Kidney epithelial cell (primary cell): ENCODE data around the gene AGTPBP1. TPM values are rescaled to one million over a fixed set of nuclear protein-coding genes. Genes with fewer than 3 reads are reported as not detected.

Experiments
- DNase-seq: peaks from one replicate; pipeline ENCODE4 v3.0.0-alpha.2; 2010; ENCODE audit warnings: low read depth
- H3K27me3 ChIP-seq: 2 replicates; pipeline ENCODE4 v1.6.0; 2011; ENCODE audit warnings: low read length; ENCODE audit not compliant: control insufficient read depth, insufficient read depth
- H3K36me3 ChIP-seq: 2 replicates; pipeline ENCODE4 v1.5.1; 2011; ENCODE audit warnings: low read length; ENCODE audit not compliant: control insufficient read depth, insufficient read depth
- H3K4me3 ChIP-seq: 2 replicates; pipeline ENCODE4 v1.5.1; 2011; ENCODE audit warnings: low read depth, mild to moderate bottlenecking, control low read depth, low read length
- CTCF ChIP-seq: IDR thresholded peaks from 2 replicates; pipeline ENCODE4 v1.5.1; 2011; ENCODE audit warnings: mild to moderate bottlenecking, moderate library complexity, low read length, control low read depth, inconsistent platforms; ENCODE audit not compliant: insufficient read depth, poor library complexity, severe bottlenecking
- total RNA-seq: library from RNA; depleted of rRNA; stranded (reverse); fragments of >200 nt; gene quantifications from 2 replicates; pipeline ENCODE4 v1.2.3, GENCODE V29; 2015

AGTPBP1 gene
- total RNA-seq, 1 donor from 2014 or later: 21.8 TPM

DNA sequence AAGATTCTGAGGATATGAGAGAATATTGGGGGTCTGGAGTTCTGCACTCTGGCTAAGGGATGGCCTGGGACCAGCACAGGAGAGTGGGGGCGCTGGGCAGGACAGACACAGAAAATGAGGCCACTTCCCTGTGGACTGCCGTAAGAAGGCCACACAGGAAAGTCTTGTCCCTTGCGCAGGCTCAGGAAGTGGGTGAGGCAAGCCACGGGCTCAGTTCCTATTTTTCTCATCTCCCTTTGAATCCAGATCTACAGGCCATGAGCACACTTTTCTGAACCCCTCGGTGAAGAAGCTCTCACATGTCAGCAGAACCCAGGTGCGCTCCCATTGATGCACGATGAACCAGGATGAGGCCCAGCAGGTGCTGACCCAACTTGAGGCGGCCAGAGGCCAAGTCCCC, 207.4 kb downstream of the AGTPBP1 start:
- TF ChIP-seq CTCF: no peak
- DNase-seq: no peak

DNA sequence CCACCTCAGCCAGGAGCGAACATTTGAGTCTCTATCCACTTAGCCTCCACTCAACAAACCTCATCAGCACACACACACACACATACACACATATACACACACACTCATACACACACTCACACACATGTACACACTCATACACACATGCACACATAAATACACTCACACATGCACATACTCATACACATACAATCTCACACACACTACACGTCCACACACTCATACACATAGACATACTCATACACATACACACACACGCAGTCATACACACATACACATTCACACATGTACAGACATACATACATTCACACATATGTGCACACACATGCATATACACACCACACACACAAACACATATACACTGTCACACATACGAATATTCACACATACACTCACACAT, 208.2 kb downstream of the AGTPBP1 start:
- Histone ChIP-seq H3K36me3 (no peaks in the 10 kb centered on the region), H3K4me3 (no peak overlapping the region), H3K27me3 (no peaks in the 10 kb centered on the region)
- DNase-seq: no peak
- no peak for TF ChIP-seq CTCF

More for the DNA sequence above, 207.4 kb downstream of the AGTPBP1 start:
- no peaks in the 10 kb centered on the region for H3K36me3 ChIP-seq
- H3K27me3 ChIP-seq: no peaks in the 10 kb centered on the region
- no peak overlapping the region for H3K4me3 ChIP-seq

GRCh38 chr9:85530721-85531120, 211.0 kb downstream of the AGTPBP1 start:
- H3K36me3 ChIP-seq: no peaks in the 10 kb centered on the region
- no peaks in the 10 kb centered on the region for H3K27me3 ChIP-seq
- no peak overlapping the region for H3K4me3 ChIP-seq
- no peak for TF ChIP-seq CTCF
- DNase-seq: no peak

GRCh38 chr9:85528607-85529006, 213.1 kb downstream of the AGTPBP1 start:
- Histone ChIP-seq H3K36me3 (no peaks in the 10 kb centered on the region), H3K4me3 (no peak overlapping the region), H3K27me3 (peaks cover 7% of the 10 kb centered on the region)
- no peak for TF ChIP-seq CTCF
- DNase-seq: no peak

DNA sequence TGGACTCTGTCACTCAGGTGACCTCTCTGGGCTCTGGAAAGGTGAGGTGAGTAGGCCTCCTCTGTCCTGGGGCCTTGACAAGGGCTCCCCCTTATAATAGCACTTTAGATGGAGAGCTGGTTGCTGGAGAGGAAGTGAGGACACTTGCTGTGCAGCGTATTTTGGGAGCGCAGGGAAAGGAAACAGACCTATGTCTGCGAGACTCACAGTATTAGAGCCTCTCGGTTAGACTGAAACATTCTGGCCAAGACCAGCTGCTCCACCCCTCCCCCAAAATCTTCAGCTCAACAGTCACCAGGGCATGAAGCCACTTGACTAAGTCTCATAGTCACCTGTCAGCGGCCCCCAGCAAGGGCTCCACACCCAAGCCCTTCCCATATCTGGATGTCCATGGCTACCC, 213.6 kb downstream of the AGTPBP1 start:
- Histone ChIP-seq H3K27me3 (peaks cover 10% of the 10 kb centered on the region), H3K36me3 (no peaks in the 10 kb centered on the region), H3K4me3 (no peak overlapping the region)
- TF ChIP-seq CTCF: no peak
- no peak for DNase-seq

- no peak for TF ChIP-seq CTCF
These were observed 214.3 kb downstream of the AGTPBP1 start for GRCh38 chr9:85527331-85528020.

More at GRCh38 chr9:85527331-85528020, 214.3 kb downstream of the AGTPBP1 start:
- H3K36me3 ChIP-seq: no peaks in the 10 kb centered on the region
- H3K4me3 ChIP-seq: no peak overlapping the region
- H3K27me3 ChIP-seq: peaks cover 15% of the 10 kb centered on the region
- DNase-seq: no peak
